NCI-H345 (cell line): ENCODE data around the gene DGKH.
A peak's percentile ranks its signal among the peaks of the same experiment; 100 is the strongest.
"Not testable (repeated sequence)": the region's sequence is repeated elsewhere in the genome, so short reads cannot be mapped to it uniquely, and the experiment has no call there.

Experiments used
- DNase-seq: peaks from one replicate; lab custom pipeline; 2025; lab: John Stamatoyannopoulos, UW

Gene DGKH

GRCh38 chr13:42110410-42111155, 62.1 kb downstream of the DGKH start:
- peak; percentile 50 for DNase-seq

GRCh38 chr13:42112864-42113263, 64.4 kb downstream of the DGKH start:
- DNase-seq, result no peak

- no peak for DNase-seq
These were observed 65.0 kb downstream of the DGKH start for GRCh38 chr13:42113478-42113877.

- DNase-seq, result no peak
These were observed 65.8 kb downstream of the DGKH start for GRCh38 chr13:42114278-42114677.

GRCh38 chr13:42114912-42115311, 66.5 kb downstream of the DGKH start:
- no peak for DNase-seq

GRCh38 chr13:42116225-42116624, 67.8 kb downstream of the DGKH start:
- DNase-seq, result no peak

GRCh38 chr13:42119041-42119440, 70.6 kb downstream of the DGKH start:
- DNase-seq, result no peak

- DNase-seq, result no peak
These were observed 71.4 kb downstream of the DGKH start for GRCh38 chr13:42119875-42120274.

- DNase-seq, result no peak
These were observed 75.2 kb downstream of the DGKH start for GRCh38 chr13:42123600-42123999.

- DNase-seq, result no peak
These were observed 76.6 kb downstream of the DGKH start for GRCh38 chr13:42125046-42125445.

GRCh38 chr13:42127047-42127446, 78.6 kb downstream of the DGKH start:
- no peak for DNase-seq

- DNase-seq, result no peak
These were observed 80.6 kb downstream of the DGKH start for GRCh38 chr13:42129033-42129432.

GRCh38 chr13:42136518-42136917, 88.1 kb downstream of the DGKH start:
- no peak for DNase-seq

- DNase-seq, result no peak
These were observed 89.5 kb downstream of the DGKH start for GRCh38 chr13:42137856-42138537.

GRCh38 chr13:42140494-42140893, 92.0 kb downstream of the DGKH start:
- DNase-seq, result no peak

- DNase-seq, result not testable (repeated sequence)
These were observed 92.6 kb downstream of the DGKH start for GRCh38 chr13:42141052-42141451.

- no peak for DNase-seq
These were observed 97.9 kb downstream of the DGKH start for GRCh38 chr13:42146359-42146758.

- DNase-seq, result no peak
These were observed 100.1 kb downstream of the DGKH start for GRCh38 chr13:42148538-42148937.

GRCh38 chr13:42149136-42149535, 100.7 kb downstream of the DGKH start:
- DNase-seq, result no peak

GRCh38 chr13:42151781-42152180, 103.3 kb downstream of the DGKH start:
- no peak for DNase-seq

GRCh38 chr13:42152495-42152894, 104.0 kb downstream of the DGKH start:
- DNase-seq, result no peak

- DNase-seq, result no peak
These were observed 105.0 kb downstream of the DGKH start for GRCh38 chr13:42153199-42154113.

GRCh38 chr13:42155251-42155650, 106.8 kb downstream of the DGKH start:
- DNase-seq, result no peak
